ENCODE results near the gene ZDHHC11.
"Not testable (repeated sequence)": the region's sequence is repeated elsewhere in the genome, so short reads cannot be mapped to it uniquely, and the experiment has no call there.

The ZDHHC11 gene

GRCh38 chr5:845031-845675 lies 5.6 kb downstream of the ZDHHC11 start:
- not testable (repeated sequence) for H3K4me3 ChIP-seq (ENCODE audit: low read depth, low read length); DNase-seq (ENCODE audit: low read depth)

GRCh38 chr5:844426-844825 lies 6.4 kb downstream of the ZDHHC11 start:
- not testable (repeated sequence) for H3K4me3 ChIP-seq (ENCODE audit: low read depth, low read length); DNase-seq (ENCODE audit: low read depth)

GRCh38 chr5:843926-844325 lies 6.9 kb downstream of the ZDHHC11 start:
- DNase-seq (ENCODE audit: low read depth); H3K4me3 ChIP-seq (ENCODE audit: low read depth, low read length): not testable (repeated sequence)

GRCh38 chr5:843371-843770 lies 7.4 kb downstream of the ZDHHC11 start:
- H3K4me3 ChIP-seq (ENCODE audit: low read depth, low read length); DNase-seq (ENCODE audit: low read depth): not testable (repeated sequence)

- DNase-seq (ENCODE audit: low read depth); H3K4me3 ChIP-seq (ENCODE audit: low read depth, low read length): not testable (repeated sequence)
Measured at GRCh38 chr5:842402-843221, 8.2 kb downstream of the ZDHHC11 start.

- H3K4me3 ChIP-seq (ENCODE audit: low read depth, low read length); DNase-seq (ENCODE audit: low read depth): not testable (repeated sequence)
Measured at GRCh38 chr5:841531-842401, 9.0 kb downstream of the ZDHHC11 start.

GRCh38 chr5:840974-841435 lies 9.8 kb downstream of the ZDHHC11 start:
- H3K4me3 ChIP-seq (ENCODE audit: low read depth, low read length); DNase-seq (ENCODE audit: low read depth): not testable (repeated sequence)

- not testable (repeated sequence) for H3K4me3 ChIP-seq (ENCODE audit: low read depth, low read length); DNase-seq (ENCODE audit: low read depth)
Measured at GRCh38 chr5:840118-840973, 10.4 kb downstream of the ZDHHC11 start.

- H3K4me3 ChIP-seq (ENCODE audit: low read depth, low read length); DNase-seq (ENCODE audit: low read depth): not testable (repeated sequence)
Measured at GRCh38 chr5:838431-838851, 12.3 kb downstream of the ZDHHC11 start.

- not testable (repeated sequence) for DNase-seq (ENCODE audit: low read depth); H3K4me3 ChIP-seq (ENCODE audit: low read depth, low read length)
Measured at GRCh38 chr5:837621-838121, 13.1 kb downstream of the ZDHHC11 start.

- H3K4me3 ChIP-seq (ENCODE audit: low read depth, low read length); DNase-seq (ENCODE audit: low read depth): not testable (repeated sequence)
Measured at GRCh38 chr5:835933-836612, 14.7 kb downstream of the ZDHHC11 start.

GRCh38 chr5:834013-834412 lies 16.8 kb downstream of the ZDHHC11 start:
- H3K4me3 ChIP-seq (ENCODE audit: low read depth, low read length); DNase-seq (ENCODE audit: low read depth): not testable (repeated sequence)

- DNase-seq (ENCODE audit: low read depth); H3K4me3 ChIP-seq (ENCODE audit: low read depth, low read length): not testable (repeated sequence)
Measured at GRCh38 chr5:828194-828593, 22.6 kb downstream of the ZDHHC11 start.

- not testable (repeated sequence) for H3K4me3 ChIP-seq (ENCODE audit: low read depth, low read length); DNase-seq (ENCODE audit: low read depth)
Measured at GRCh38 chr5:825544-825943, 25.2 kb downstream of the ZDHHC11 start.
